Measurements from ENCODE around the gene NBDY.

NBDY gene

GRCh38 chrX:56786889-56787733 lies 58.1 kb downstream of the NBDY start:
- DNase-seq, result no peak

GRCh38 chrX:56787734-56788152 lies 58.7 kb downstream of the NBDY start:
- DNase-seq, result no peak

- no peak for DNase-seq
Measured at GRCh38 chrX:56788229-56788628, 59.2 kb downstream of the NBDY start.

- no peak for DNase-seq
Measured at GRCh38 chrX:56788717-56789122, 59.7 kb downstream of the NBDY start.

- DNase-seq, result no peak
Measured at GRCh38 chrX:56789518-56790070, 60.6 kb downstream of the NBDY start.

DNA sequence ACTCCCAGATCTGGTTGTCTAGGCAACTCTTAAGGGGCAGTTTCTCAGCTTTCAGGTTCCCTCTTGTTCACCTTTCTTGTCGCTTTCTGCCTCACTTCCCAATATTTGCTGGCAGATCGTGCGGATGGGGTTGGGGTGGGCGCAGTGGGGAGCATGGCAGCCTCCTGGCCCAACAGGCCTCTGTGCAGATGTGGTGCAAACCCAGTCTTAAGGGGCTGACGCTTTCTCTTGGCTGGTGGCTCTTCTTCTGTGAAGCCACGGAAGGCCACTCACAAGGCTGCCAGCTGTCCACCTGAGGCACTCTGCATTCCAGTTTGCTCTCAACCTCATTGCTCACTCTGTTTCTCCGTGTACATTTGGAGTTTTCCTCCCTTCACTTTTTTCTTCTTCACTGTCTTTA lies 61.7 kb downstream of the NBDY start:
- DNase-seq, result no peak

- DNase-seq, result no peak
Measured at GRCh38 chrX:56791456-56791855, 62.4 kb downstream of the NBDY start.

- no peak for DNase-seq
Measured at GRCh38 chrX:56792270-56793111, 63.4 kb downstream of the NBDY start.

DNA sequence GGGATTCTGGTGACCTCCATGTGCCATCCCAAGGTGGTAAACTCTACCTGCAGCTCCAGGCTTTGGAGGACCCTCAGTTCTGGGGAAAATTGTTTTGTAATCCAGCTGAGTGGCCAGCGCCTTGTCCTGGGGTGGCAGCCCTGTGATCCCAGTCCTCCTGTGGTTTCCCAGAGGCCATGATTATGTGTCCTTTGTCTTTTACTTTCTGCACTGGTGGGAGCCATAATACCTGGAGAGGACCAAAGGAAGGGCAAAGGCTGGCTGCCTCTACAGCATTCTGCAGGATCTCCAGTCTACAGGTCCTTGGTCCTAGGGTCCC lies 64.0 kb downstream of the NBDY start:
- no peak for DNase-seq

DNA sequence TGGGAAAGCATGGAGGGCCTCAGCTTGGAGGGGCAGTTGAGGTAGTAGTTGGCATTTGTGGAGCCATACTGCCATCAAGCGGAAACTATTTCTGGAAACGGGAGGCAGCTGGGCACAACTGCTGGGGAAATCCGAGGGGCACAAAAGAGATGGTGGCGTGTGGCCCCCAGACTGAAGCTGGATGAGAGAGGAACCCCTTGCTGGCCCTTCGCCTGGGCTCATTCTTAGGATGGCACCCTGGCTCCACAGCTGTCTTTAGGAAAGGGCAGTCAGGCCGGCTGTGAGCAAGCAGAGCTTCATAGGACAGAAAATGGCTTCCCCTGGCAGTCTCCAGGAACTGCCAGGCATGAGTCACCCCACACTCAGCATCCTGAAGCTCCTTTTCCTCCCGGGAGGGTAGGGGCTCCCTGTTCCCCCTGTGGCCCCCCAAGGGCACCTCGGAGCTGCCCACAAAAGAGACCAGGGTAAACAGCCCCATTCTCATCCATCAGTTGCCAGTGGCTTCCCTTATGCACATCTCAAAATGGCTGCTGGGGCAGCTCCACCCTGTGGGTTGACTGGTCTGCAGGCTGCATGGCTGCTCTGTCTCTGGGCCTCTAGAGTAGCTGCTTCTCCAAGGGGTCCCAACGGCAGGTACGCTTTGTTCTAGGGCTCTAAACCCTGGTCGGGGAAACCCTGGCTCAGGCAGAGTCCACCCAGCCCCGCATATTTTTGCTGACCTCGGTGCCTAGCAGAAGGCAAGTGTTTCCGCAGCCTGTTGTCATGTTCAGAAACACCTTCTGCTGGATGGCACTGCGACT lies 64.7 kb downstream of the NBDY start:
- no peak for DNase-seq

GRCh38 chrX:56794404-56795230 lies 65.6 kb downstream of the NBDY start:
- no peak for DNase-seq

DNA sequence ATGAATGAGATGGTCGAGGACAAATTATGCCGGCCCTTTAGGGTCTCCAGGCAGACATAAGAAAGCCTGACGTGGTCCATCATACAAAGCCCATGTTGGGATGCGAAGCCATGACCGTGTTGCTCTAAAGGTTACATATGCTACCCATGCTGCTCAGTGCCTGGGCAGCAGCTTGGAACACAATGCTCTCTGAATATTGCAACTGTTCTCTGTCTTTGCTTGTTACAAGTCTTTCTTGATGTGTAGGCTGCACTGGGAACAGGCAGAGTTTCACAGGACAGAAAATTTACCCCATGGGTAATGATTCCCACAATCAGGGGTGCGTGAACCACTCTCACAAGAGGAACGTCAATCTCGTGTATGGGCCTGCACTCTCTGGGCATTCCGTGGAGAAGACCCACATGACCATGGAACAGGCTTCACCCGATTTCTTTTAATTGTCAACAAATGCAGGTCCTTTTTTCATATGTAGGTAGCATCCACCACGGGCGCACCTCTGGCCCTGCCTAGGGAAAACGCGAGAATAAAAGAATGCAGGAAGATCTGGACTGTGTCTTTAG lies 66.3 kb downstream of the NBDY start:
- no peak for DNase-seq

- DNase-seq, result no peak
Measured at GRCh38 chrX:56796641-56797395, 67.8 kb downstream of the NBDY start.

- DNase-seq, result no peak
Measured at GRCh38 chrX:56797574-56798338, 68.7 kb downstream of the NBDY start.

DNA sequence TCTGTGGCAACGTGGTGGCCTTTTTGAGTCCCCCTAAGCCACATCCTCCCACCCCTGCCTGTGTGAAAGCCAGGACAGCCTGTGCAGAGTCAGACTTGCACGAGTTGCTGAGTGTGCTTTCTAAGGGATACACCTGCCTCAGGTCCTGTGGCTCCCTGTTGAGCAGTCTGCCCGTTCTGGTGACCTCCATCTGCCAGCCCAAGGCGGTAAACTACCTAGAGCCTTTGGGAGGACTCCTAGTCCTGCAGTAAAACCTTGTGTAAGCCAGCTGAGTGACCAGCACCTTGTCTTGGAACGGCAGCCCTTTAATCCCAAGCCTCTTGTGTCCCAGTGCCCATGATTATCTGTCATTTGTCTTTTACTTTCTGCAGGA lies 69.3 kb downstream of the NBDY start:
- no peak for DNase-seq

DNA sequence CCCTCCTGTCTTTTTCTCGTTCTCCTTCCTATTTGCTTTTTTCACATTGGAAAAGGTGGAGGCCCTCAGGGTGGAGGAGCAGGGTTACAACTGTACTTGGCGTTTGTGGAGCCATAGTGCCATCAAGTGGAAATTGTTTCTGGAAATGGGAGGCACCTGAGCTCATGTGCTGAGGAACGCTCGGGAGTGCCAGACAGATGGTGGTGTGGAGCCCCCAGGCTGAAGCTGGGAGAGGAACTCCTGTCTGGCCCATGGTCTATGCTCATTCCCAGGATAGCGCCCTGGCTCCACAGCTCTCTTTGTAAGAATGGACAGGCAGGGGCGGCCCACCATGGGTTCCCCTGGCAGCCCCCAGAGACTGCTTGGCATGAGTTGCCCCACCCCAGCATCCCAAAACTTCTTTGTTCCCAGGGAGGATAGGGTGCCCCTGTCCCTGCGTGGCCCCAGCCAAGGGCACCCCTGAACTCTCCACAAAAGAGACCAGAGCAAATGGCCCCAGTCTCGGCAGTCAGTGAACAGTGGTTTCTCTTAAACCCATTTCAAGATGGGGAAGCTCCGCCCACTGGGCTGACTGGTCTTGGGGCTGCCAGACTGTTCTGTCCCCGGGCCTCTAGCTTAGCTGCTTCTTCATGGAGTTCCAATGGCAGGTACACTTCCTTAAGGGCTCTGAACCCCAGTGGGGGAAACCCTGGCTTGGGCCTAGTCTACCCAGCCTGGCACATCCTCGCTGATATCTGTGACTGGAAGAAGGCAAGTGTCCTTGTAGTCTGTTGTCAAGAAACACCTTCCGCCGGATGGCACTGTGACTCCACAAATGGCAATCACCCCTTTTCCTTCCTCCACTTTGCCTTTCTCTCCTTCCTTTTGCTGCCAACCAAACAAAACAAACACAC lies 70.1 kb downstream of the NBDY start:
- no peak for DNase-seq

DNA sequence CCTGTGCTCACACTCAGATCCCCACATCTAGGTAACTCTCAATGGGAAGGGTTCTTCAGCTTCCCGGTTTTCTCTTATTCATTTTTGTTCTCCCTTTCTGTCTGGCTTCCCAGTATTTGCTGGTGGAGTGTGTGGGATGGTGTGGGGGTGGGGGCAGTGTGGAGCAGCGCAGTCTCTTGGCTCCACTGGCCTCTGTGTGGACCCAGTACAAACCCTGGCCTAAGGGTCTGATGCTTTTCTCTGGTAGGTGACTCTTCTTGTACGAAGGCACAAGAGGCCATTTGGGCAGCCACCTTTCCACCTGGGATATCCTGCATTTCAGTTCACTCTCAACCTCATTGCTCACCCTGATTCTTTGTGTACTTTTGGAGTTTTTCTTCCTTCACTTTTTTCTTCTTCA lies 71.3 kb downstream of the NBDY start:
- no peak for DNase-seq

DNA sequence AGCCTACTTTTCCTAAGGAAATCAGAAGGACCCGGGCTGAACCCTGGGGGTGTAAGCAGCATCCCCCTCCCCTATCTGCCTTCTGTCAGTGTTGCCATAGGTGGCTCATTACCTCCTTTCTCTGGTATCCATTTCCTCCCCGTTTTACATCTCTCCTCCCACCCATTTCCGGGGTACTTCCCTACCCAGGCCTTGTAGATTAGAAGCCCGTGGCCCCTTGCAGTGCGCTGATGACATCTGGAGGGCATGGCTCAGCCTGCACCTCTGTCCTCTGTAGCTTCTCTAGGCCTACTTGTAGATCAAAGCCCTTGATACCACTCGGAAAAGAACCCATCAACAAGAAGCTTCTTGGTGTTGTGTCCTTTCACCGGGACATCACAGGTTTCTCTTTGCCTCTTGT lies 71.8 kb downstream of the NBDY start:
- no peak for DNase-seq

DNA sequence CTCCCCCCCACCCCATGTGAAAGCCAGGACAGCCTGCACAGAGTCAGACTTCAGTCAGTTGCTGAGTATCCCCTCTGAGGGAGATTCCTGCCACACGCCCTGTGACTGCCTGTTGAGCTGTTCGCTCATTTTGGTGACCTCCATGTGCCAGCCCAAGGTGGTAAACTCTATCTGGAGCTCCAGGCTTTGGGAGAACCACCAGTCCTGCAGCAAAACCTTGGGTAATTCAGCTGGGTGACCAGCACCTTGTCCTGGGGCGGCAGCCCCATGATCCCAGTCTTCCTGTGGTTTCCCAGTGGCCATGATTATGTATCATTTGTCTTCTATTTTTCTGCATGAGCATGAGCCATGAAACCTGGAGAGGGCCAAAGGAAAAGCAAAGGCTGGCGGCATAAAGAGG lies 73.4 kb downstream of the NBDY start:
- no peak for DNase-seq

All from AML-193 (cell line).